Muscle of leg (tissue), 11 donors: Measurements from ENCODE around the gene IL15. TPM values are rescaled to one million over a fixed set of nuclear protein-coding genes. Genes with fewer than 3 reads are reported as not detected.
"Not testable (repeated sequence)": the region's sequence is repeated elsewhere in the genome, so short reads cannot be mapped to it uniquely, and the experiment has no call there.

ENCODE experiments used
- DNase-seq: peaks from one replicate; pipeline ENCODE4 v3.0.0; 2013
- H3K27ac ChIP-seq: one replicate; pipeline ENCODE4 v1.5.1; 2013; ENCODE audit warnings: mild to moderate bottlenecking, low read length, control low read depth
- H3K27me3 ChIP-seq: one replicate; pipeline ENCODE4 v1.6.1; 2013; ENCODE audit warnings: low read length; ENCODE audit not compliant: control insufficient read depth, insufficient read depth
- H3K36me3 ChIP-seq: one replicate; pipeline ENCODE4 v1.6.1; 2013; ENCODE audit warnings: low read length; ENCODE audit not compliant: control insufficient read depth, insufficient read depth
- H3K4me1 ChIP-seq: one replicate; pipeline ENCODE4 v1.6.1; 2013; ENCODE audit warnings: low read length; ENCODE audit not compliant: control insufficient read depth, insufficient read depth
- H3K4me3 ChIP-seq: one replicate; pipeline ENCODE4 v1.5.1; 2013; ENCODE audit warnings: low read length, control low read depth
- H3K9me3 ChIP-seq: replicated peaks from 2 replicates; pipeline ENCODE4 v1.6.1; 2013; ENCODE audit warnings: low read depth, low read length; ENCODE audit not compliant: control insufficient read depth
- WGBS: methylation state at CpG from one replicate; pipeline ENCODE4 v1.1.5; 2013; ENCODE audit warnings: missing lambda C conversion rate; ENCODE audit not compliant: insufficient coverage; 5-methylcytosine and 5-hydroxymethylcytosine counted together
- polyA plus RNA-seq, 8 donors: library from polyadenylated mRNA; unstranded; fragments of 120-200 nt; gene quantifications; one replicate each; pipeline versions ENCODE4 v1.2.1 to v1.2.3, GENCODE V29; 2013; ENCODE audit warnings: inconsistent platforms in 1 of 8, low replicate concordance in 1 of 8; ENCODE audit not compliant: insufficient read length in 8 of 8, insufficient read depth in 1 of 8
- total RNA-seq: library from RNA; stranded (reverse); fragments of 120-200 nt; gene quantifications from one replicate; pipeline ENCODE4 v1.2.4, GENCODE V29; 2013

The IL15 gene
- total and polyA plus RNA-seq, 9 donors, result 3.3 to 6.3 (median 4.0) TPM

DNA sequence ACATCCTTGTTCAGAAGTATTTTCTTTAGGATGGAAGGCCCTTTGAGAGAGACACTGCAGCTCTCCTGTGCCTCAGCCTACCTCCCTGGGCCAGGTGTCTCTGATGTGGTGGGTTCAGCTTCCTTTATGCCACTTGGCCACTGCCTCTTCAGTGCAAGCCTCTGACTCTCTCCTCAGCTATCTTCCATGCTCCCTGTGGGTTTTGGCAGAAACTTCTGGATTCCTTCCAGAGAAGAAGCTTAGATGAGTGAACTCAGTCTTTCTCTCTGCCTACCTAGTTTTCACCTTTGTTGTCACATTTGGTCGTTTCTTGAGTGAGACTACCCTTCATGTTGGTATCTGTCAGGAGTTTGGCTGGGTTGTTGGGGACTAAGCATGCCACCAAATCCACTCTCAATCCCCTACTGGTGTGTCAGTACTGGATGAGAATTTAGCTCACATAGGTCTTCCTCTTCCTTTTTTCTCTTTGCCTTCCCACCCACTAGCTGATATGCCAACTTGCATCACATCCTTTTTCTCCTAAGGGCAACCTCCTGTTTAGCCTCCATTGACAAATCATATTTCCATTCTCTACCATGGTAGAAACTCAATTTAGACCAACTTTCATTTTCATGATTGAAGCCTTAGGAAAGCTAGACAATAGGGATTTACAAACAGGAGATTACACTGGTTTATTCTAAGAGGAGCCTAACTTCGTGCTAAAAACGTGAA lies 32.0 kb downstream of the IL15 start:
- H3K27ac ChIP-seq, result no peak overlapping the region
- H3K4me1 ChIP-seq, result no peaks in the 10 kb centered on the region
- H3K36me3 ChIP-seq, result no peaks in the 10 kb centered on the region
- no peaks in the 10 kb centered on the region for H3K9me3 ChIP-seq
- no peaks in the 10 kb centered on the region for H3K27me3 ChIP-seq
- no peak overlapping the region for H3K4me3 ChIP-seq
- WGBS, result no CpG with 5 or more reads among the region's 3 CpGs
- no peak for DNase-seq

DNA sequence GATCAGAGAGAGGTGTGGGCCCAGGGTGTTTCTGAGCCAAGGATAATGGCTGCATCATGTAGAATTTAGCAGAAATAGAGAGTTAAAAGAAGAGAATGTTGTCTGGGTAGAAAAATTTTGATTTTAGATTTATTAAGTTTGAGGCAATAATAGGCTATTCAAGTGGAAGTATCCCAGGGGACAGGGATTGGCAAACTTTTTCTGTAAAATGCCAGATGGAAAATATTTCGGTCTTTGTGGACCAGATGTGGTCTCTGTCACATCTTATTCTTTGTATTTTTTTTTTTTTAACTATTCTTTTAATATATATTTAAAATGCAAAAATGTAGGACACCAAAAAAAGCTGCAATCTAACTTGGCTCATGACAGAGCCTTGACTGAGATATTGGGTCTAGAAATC lies 33.1 kb downstream of the IL15 start:
- no peaks in the 10 kb centered on the region for H3K9me3 ChIP-seq
- no CpG with 5 or more reads among the region's 1 CpG for WGBS
- no peaks in the 10 kb centered on the region for H3K4me1 ChIP-seq
- no peak overlapping the region for H3K27ac ChIP-seq
- H3K27me3 ChIP-seq, result no peaks in the 10 kb centered on the region
- no peak for DNase-seq
- no peak overlapping the region for H3K4me3 ChIP-seq
- H3K36me3 ChIP-seq, result no peaks in the 10 kb centered on the region

DNA sequence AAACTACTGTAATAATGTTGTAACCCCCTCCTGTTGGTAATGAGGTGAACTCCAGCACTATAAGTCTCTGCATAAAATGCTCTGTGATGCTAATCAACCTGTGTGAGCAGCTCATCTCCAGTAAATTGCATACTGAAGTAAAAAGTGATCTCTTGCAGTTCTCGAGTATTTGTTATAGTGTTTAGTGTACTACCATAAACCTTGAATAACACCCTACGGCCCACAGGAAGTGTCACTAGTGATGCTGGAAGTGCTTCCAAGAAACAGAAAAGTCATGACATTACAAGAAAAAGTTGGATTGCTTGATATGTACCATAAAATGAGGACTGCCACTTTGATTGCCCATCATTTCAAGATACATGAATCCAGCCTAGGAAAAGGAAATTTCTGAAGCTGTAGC lies 39.0 kb downstream of the IL15 start:
- Histone ChIP-seq H3K4me3 (no peak overlapping the region), H3K9me3 (no peaks in the 10 kb centered on the region), H3K27me3 (no peaks in the 10 kb centered on the region), H3K36me3 (no peaks in the 10 kb centered on the region), H3K4me1 (no peaks in the 10 kb centered on the region), H3K27ac (no peak overlapping the region)
- DNase-seq, result no peak
- no CpG with 5 or more reads among the region's 2 CpGs for WGBS

DNA sequence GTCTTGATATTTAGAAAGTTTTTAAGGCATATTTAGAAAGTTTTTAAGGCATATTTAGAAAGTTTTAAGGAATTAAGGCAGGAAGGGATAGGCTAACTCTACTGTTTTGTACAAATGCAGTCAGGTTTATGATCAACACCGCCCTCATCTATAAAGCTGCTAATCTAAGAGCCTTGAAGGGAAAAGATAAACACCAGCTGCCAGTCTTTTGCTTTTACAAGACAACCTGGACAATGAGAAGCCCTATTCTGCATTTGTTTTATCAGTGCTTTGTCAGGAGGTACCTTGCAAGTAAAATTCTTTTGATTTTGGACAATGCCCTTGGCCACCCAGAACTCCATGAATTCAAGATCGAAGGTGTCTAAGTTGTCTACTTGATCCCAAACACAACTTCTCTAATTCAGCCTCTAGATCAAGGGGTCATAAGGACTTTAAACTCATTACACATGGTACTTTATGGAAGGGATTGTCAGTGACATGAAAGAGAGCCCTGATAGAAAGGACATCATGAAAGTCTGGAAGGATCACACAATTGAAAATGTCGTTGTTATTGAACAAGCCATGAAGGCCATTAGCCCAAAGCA lies 39.8 kb downstream of the IL15 start:
- 33% methylated on average over 1 of the region's 3 CpGs for WGBS
- Histone ChIP-seq H3K9me3 (no peaks in the 10 kb centered on the region), H3K27ac (no peak overlapping the region), H3K4me1 (no peaks in the 10 kb centered on the region), H3K4me3 (no peak overlapping the region), H3K27me3 (no peaks in the 10 kb centered on the region), H3K36me3 (no peaks in the 10 kb centered on the region)
- no peak for DNase-seq

DNA sequence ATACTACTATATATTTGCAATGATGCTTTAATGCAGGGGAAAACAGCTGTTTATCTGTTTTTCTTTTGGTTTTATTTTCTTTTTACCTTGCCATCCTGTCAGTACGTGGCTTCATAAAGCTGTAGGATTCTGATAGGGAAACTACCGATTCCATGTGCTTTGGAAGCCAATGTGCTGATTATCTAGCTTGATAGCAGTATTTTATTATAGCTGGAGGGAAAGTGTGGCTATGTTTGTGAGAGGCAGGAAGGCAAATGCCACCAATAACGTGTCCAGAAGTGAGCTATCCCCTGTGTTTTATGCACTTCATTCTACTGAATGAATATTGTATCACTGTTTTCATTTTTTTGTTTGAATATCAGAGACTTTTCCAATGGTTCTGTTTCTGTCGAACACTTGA lies 43.7 kb downstream of the IL15 start:
- Histone ChIP-seq H3K4me1 (no peaks in the 10 kb centered on the region), H3K27me3 (no peaks in the 10 kb centered on the region), H3K36me3 (no peaks in the 10 kb centered on the region), H3K27ac (no peak overlapping the region), H3K9me3 (no peaks in the 10 kb centered on the region), H3K4me3 (no peak overlapping the region)
- 33% methylated on average over 1 of the region's 4 CpGs for WGBS
- DNase-seq, result no peak

DNA sequence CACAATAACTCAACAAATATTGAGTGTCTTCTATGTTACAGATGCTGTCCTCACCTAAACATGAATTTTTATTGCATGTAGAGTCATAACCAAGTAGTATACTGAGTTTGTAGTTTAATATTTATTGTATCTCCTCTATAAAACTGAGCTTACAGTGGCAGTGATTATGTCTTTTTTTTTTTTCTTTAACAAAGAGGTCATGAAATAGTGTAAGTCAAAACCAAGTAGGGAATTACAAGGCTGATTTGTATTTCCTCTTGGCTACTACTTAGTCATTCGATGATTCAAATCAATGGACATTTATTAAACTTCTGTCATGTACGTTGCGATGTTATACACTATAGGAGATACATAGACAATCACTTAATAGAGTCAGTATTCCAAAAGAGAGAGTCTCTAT lies 48.4 kb downstream of the IL15 start:
- no peak for DNase-seq
- Histone ChIP-seq H3K4me1 (no peaks in the 10 kb centered on the region), H3K36me3 (no peaks in the 10 kb centered on the region), H3K4me3 (no peak overlapping the region), H3K27me3 (no peaks in the 10 kb centered on the region), H3K9me3 (no peaks in the 10 kb centered on the region), H3K27ac (no peak overlapping the region)
- WGBS, result no CpG with 5 or more reads among the region's 3 CpGs

DNA sequence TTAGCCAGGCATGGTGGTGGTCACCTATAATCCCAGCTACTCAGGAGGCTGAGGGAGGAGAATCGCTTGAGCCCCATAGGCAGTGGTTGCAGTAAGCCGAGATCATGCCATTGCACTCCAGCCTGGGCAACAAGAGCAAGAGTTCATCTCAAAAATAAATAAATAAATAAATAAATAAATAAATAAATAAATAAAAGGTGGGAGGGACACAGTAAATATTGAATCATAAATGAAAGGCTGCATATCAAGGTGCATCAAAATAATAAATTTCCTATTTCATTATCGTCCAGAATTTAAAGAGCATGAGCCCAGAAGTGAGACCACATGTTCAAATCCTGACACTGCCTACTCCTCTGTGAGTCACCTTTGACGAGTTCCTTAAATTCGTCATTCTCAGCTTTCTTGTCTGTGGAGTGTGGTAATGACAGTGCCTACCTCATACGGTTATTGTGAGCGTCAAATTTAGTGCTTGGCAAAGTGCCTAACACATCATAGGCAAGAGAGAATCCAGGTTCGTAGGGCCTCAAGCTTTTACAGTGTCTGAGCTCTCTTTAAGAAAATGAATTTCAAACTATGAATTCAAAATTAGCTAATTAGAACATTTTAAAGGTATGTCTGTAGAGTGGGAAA lies 49.9 kb downstream of the IL15 start:
- H3K4me1 ChIP-seq, result no peaks in the 10 kb centered on the region
- H3K4me3 ChIP-seq, result no peak overlapping the region
- WGBS, result no CpG with 5 or more reads among the region's 8 CpGs
- DNase-seq, result no peak
- H3K27ac ChIP-seq, result no peak overlapping the region
- no peaks in the 10 kb centered on the region for H3K36me3 ChIP-seq
- no peaks in the 10 kb centered on the region for H3K27me3 ChIP-seq
- H3K9me3 ChIP-seq, result no peaks in the 10 kb centered on the region

DNA sequence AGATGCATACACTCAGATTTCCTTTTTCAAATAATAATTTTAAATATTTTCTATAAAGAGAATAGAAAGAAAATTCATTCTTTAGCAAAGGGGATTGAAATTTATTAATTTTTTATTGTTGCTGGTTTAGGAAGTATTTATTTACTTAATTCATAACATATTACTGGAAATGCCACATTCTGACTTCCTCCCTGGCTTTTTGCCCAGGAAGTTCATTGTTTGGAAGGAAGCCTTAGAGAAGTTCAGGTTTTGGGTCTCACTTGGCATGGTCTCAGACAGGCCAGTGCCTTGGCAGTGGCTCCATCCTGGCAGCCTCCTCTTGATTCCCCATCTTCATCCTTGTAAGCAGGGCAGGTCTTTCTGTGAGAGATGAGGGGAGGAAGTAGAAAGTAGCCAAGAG lies 50.5 kb downstream of the IL15 start:
- DNase-seq, result peak; percentile 10
- Histone ChIP-seq H3K27ac (no peak overlapping the region), H3K4me1 (no peaks in the 10 kb centered on the region), H3K4me3 (no peak overlapping the region), H3K9me3 (no peaks in the 10 kb centered on the region), H3K36me3 (no peaks in the 10 kb centered on the region), H3K27me3 (no peaks in the 10 kb centered on the region)

DNA sequence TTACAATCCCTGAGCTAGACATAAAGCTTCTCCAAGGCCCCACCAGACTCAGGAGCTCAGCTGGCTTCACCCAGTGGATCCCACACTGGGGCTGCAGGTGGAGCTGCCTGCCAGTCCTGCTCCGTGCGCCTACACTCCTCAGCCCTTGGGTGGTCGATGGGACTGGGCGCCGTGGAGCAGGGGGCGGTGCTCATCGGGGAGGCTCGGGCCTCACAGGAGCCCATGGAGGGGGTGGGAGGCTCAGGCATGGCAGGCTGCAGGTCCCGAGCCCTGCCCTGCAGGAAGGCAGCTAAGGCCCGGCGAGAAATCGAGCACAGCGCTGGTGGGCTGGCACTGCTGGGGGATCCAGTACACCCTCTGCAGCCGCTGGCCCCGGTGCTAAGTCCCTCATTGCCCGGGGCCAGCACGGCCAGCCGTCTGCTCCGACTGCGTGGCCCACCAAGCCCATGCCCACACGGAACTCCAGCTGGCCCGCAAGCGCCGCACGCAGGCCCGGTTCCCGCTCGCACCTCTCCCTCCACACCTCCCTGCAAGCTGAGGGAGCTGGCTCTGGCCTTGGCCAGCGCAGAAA lies 53.4 kb downstream of the IL15 start:
- not testable (repeated sequence) for H3K4me3 ChIP-seq, H3K4me1 ChIP-seq, H3K27me3 ChIP-seq, H3K9me3 ChIP-seq, DNase-seq, H3K27ac ChIP-seq, H3K36me3 ChIP-seq
- WGBS, result 95% methylated on average over 9 of the region's 29 CpGs

DNA sequence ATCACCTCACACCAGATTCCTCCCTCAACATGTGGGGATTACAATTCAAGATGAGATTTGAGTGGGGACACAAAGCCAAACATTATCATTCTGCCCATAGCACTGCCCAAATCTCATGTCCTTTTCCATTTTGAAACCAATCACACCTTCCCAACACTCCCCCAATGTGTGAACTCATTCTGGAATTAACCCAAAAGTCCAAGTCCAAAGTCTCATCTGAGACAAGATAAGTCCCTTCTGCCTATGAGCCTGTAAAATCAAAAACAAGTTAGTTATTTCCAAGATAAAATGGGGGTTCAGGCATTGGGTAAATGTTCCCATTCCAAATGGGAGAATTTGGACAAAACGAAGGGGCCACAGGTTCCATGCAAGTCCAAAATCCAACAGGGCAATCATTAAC lies 54.9 kb downstream of the IL15 start:
- H3K4me1 ChIP-seq, H3K27ac ChIP-seq, H3K9me3 ChIP-seq, DNase-seq, H3K4me3 ChIP-seq, H3K27me3 ChIP-seq, H3K36me3 ChIP-seq: not testable (repeated sequence)
- WGBS, result 60% methylated on average over 1 of the region's 1 CpG
